Ovary (tissue), 3 donors: ENCODE data around the gene CPNE1.
A peak's percentile ranks its signal among the peaks of the same experiment; 100 is the strongest.

Experiments
- CTCF ChIP-seq, 3 donors: fragments of 450-650 bp in 2 of 3; fragments of 200-600 bp in 1 of 3; IDR thresholded peaks; one replicate each; pipeline versions ENCODE4 v1.5.1 to v1.8.0; 2016 to 2022; ENCODE audit warnings: antibody characterized with exemption in 3 of 3, mild to moderate bottlenecking in 1 of 3
- EP300 ChIP-seq: sonication (generic); formaldehyde crosslinking; IDR thresholded peaks from one replicate; pipeline ENCODE4 v1.6.1; 2017; ENCODE audit warnings: antibody characterized with exemption
- POLR2A ChIP-seq: fragments of 450-650 bp; IDR thresholded peaks from one replicate; pipeline ENCODE4 v1.6.1; 2017; ENCODE audit warnings: antibody characterized with exemption, mild to moderate bottlenecking, moderate library complexity
- donor health status: DM: no; HTN: no; CAD: no.

GRCh38 chr20:35617397-35618262, 47.1 kb downstream of the CPNE1 start:
- TF ChIP-seq CTCF (IDR thresholded peaks at IDR 0.05), result peak in 2 of 3 donors; percentile 35 to 48
- TF ChIP-seq POLR2A, result no peak
- no peak for TF ChIP-seq EP300
